Activated T-helper 1 cell treated with anti-CD3 and anti-CD28 coated beads, Interleukin-12 subunit alpha, Interleukin-12 subunit beta, Interleukin-2, Interleukin-4 antibody, amounts not matched to agents 30 ng/mL and 10 ng/mL and 1 ng/mL, durations not matched to agents 14 hours and 24 hours and 36 hours (primary cell): ENCODE measurements around the gene MAMLD1. TPM values are rescaled to one million over a fixed set of nuclear protein-coding genes. Genes with fewer than 3 reads are reported as not detected.

Experiments
- DNase-seq: peaks from one replicate; pipeline ENCODE4 v3.0.0; 2021; ENCODE audit warnings: low spot score
- H3K27ac Mint-ChIP-seq: one replicate; pipeline ENCODE4 v1.8.0; 2021; ENCODE audit warnings: mild to moderate bottlenecking, mixed read lengths
- H3K27me3 Mint-ChIP-seq: one replicate; pipeline ENCODE4 v1.8.0; 2022; ENCODE audit warnings: mild to moderate bottlenecking, moderate library complexity, mixed read lengths; ENCODE audit not compliant: insufficient read depth
- H3K36me3 Mint-ChIP-seq: one replicate; pipeline ENCODE4 v1.8.0; 2021; ENCODE audit warnings: low read depth, mixed read lengths
- H3K4me1 Mint-ChIP-seq: one replicate; pipeline ENCODE4 v1.8.0; 2021; ENCODE audit warnings: low read depth, mixed read lengths
- H3K4me3 Mint-ChIP-seq: one replicate; pipeline ENCODE4 v1.8.0; 2021; ENCODE audit warnings: mild to moderate bottlenecking, moderate library complexity, mixed read lengths
- H3K9me3 Mint-ChIP-seq: one replicate; pipeline ENCODE4 v1.8.0; 2021; ENCODE audit warnings: mixed read lengths
- intact Hi-C: fragments of 100-400 bp; cut with micrococcal nuclease; formaldehyde crosslinking; loops from one replicate; pipeline ENCODE4 v1.15.1; 2024
- total RNA-seq: library from RNA; stranded (reverse); gene quantifications from 2 replicates; pipeline ENCODE4 v1.2.3, GENCODE V29; 2022

The MAMLD1 gene
- total RNA-seq, 1 donor from 2014 or later, result 19.2 TPM

DNA sequence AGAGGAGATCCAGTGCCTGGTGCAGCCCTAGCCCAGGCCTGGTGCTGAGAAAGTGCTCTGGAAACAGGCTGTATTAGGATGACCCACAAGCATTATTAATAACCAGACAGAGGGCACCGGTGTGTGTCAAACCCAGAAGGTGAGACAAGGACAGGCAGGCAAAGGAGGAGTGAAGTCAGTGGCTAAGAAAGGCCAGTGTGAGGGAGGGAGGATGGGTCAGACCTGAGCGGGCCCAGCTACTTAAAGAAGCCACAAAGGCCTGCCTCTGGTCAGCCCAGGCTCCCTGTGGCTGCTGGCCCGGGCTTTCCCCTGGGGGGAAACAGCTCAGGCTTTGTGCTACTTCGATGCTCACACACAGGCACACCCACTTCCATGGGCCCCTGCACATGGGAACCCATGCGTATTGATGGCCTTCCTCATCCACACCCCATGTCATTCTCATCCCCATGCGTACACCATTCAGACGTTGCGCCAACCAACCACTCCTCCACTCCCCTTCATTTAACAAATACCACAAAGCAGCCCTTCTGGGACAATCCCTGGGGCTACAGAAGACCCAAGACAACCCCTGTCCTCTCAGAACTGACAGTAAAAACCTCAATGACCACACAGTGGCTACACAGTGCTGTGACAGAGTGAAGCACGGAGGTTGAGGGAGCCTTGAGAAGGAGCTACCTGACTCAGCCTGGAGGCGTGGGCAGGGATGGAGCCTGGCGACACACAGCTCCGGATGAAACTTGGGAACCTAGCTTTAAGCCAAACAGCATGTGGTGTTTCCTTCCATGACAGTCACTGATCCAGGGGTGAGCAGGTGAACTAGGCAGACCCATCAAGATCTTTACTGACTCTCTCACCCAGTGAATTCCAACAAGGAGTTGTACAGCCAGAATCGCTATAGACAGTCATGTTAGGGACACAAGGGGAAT, 180.4 kb downstream of the MAMLD1 start:
- no peak for DNase-seq
- Mint-ChIP-seq H3K36me3 (peaks cover 1% of the 10 kb centered on the region), H3K4me3 (no peak overlapping the region), H3K27ac (no peak overlapping the region), H3K27me3 (no peaks in the 10 kb centered on the region), H3K4me1 (peaks cover 26% of the 10 kb centered on the region), H3K9me3 (no peaks in the 10 kb centered on the region)
- intact Hi-C loops, result no loop called here

DNA sequence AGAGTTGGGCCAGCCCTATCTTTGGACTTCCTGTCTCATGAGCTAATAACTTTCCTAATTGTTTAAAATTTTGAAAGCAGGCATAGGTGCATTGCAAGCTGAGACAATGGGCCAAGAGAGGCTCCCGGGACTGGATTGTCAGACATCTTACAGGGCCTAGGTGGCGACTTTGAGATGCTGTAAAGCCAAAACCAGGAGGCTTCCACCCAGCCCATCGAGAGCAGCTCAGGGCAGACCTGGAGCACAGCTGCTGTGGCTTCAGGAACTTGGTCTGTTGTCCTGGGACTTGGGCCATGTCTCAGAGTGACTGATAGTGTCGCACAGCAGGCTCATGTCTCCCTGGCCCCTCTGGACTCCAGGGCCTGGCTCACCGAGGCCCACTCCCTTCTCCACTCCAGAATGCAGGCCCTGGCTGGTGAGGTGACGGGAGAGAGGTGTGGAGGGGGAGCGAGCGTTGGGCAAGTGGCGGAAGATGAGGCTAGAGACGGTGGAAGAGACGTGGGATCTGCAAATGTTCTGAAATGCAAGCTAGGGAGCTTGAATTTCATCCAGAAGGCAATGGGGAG, 181.2 kb downstream of the MAMLD1 start:
- no peak overlapping the region for H3K4me3 Mint-ChIP-seq
- H3K27ac Mint-ChIP-seq, result no peak overlapping the region
- H3K36me3 Mint-ChIP-seq, result peaks cover 1% of the 10 kb centered on the region
- H3K27me3 Mint-ChIP-seq, result no peaks in the 10 kb centered on the region
- peaks cover 26% of the 10 kb centered on the region for H3K4me1 Mint-ChIP-seq
- intact Hi-C loops, result no loop called here
- no peaks in the 10 kb centered on the region for H3K9me3 Mint-ChIP-seq
- DNase-seq, result no peak

DNA sequence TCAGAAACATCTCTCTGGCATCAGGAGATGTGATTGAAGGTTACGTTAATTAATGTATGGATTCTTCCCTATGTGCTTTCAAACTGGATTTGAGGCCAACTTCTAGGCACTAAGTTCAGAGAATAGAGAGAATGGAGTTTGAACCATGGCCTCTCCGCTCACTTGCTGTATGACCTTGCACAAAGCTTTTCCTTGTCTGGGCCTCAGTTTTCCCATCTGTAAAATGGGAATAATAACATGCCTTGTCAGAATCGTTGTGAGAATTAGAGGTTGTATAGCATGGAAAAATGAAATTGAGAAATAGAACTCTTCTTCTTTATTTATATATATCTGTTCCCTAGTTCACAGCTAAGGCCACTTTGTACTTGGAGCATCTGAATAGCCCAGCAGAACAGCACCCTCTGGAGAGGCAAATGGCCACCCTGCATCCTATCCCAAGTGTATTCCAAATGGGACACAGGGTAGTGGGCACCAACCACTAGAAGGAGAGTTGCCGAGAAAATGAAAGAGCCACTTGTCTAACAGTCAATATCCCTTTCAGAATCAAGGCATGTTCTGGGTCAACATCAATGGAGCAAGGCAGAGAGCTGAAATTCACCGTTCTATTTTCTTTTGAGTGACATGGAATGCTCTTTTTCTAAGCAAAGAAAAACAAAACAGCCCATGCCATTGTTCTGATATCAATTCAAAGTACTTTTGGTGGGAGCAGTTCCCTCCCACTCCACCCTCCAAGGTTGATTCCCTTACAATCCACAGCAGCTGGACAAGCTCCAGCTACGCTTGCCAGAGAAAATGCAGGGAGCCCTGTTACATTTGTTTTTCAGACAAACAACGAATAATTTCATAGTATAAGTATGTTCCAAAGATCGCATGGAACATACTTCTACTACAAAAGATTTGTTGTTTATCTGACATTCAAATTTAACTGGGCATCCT, 182.0 kb downstream of the MAMLD1 start:
- intact Hi-C loops, result loop anchor here (5.0 kb wide), 1 partner anchor 852 kb away; the partner anchor contains the start of gene VMA21
- peaks cover 26% of the 10 kb centered on the region for H3K4me1 Mint-ChIP-seq
- no peak overlapping the region for H3K4me3 Mint-ChIP-seq
- H3K9me3 Mint-ChIP-seq, result no peaks in the 10 kb centered on the region
- DNase-seq, result no peak
- H3K27me3 Mint-ChIP-seq, result no peaks in the 10 kb centered on the region
- H3K36me3 Mint-ChIP-seq, result peaks cover 1% of the 10 kb centered on the region
- H3K27ac Mint-ChIP-seq, result no peak overlapping the region

DNA sequence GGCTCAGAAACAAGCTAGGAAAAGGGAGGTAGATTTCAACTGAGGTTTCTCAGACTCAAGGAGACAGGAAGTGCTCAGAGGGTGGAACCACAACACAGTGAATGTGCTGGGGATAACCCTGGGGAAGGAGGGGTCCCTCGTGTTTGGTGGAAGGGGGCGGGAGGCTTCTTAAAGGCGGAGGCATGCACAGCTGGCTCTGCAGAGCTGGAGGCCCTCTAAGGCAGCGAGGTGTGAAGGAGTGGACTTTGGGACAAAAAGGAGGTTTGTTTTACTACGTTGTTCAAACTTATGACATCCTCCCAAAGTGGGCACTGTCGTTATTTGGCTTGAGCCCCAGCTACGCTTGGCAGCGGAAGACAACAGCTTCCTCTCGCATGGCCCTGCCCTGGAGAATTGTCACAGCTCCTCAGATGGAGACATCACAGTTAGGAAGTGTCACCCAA, 183.6 kb downstream of the MAMLD1 start:
- Mint-ChIP-seq H3K27me3 (no peaks in the 10 kb centered on the region), H3K4me3 (peak overlapping the region; percentile 66), H3K27ac (peak overlapping the region; percentile 76), H3K9me3 (no peaks in the 10 kb centered on the region), H3K4me1 (peaks cover 26% of the 10 kb centered on the region), H3K36me3 (peaks cover 1% of the 10 kb centered on the region)
- intact Hi-C loops, result loop anchor here (2.0 to 5.0 kb wide), 2 partner anchors 22 to 851 kb away; partner anchors contain the start of genes MTM1 and VMA21
- DNase-seq, result peak; percentile 31

DNA sequence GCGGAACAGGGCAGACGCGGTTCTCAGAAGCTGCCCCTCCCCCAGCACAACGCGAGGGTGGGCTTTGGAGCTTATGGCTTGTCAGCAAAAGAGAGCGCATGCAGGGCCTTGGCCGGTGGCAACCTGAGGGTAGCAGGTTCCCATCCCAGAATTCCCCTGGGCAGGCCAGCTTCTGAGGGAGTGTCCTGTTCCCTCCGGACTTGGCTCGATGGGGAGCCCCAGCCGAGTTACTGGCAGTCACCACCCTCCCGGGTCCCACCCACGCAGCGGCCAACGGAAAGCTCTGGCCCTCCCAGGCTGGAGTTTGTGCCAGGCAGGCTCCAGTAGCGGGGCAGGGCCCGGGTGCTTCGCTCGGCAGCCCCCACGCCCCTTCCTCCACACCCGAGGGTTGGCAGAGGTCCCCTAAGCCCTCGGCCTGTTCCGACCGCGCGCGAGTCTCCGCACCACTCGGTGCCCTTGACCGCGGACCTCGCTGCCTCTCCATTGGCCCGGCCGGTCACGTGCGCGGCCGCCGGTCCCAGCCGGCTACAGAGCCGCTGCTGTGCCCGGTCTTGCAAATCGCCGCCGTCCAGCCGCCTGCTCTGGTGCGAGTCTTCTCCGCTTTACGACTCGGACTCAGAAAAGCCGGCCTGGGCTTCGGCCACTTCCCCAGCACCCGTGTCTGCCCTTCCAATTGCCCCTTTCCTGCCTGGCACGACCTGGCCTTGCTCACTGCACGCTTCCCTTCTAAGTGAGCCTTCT, 184.4 kb downstream of the MAMLD1 start:
- intact Hi-C loops, result loop anchor here (2.0 to 5.0 kb wide), 2 partner anchors 21 to 850 kb away; partner anchors contain the start of genes MTM1 and VMA21
- peak overlapping the region; percentile 80 for H3K27ac Mint-ChIP-seq
- H3K4me3 Mint-ChIP-seq, result peak overlapping the region; percentile 30
- peaks cover 26% of the 10 kb centered on the region for H3K4me1 Mint-ChIP-seq
- no peaks in the 10 kb centered on the region for H3K27me3 Mint-ChIP-seq
- DNase-seq, result no peak
- peaks cover 1% of the 10 kb centered on the region for H3K36me3 Mint-ChIP-seq
- H3K9me3 Mint-ChIP-seq, result no peaks in the 10 kb centered on the region

DNA sequence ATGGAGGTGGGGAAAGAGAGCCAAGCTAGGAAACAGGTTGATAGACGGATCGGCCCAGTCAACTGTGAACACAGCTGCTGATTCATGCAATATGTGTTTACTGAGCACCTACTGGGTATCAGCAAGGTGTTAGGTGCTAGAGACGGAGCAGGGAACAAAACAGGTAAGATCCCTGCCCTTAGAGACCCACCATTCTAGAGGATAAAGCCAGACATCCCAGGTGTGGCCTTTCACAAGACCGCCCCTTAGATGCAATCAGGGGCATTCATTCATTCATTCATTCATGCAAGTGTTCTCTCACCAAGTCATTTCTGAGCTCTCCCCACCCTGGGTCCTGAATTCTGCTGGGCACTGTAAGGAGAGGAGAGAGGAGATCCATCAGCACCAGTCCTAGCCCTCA, 185.1 kb downstream of the MAMLD1 start:
- Mint-ChIP-seq H3K36me3 (peaks cover 1% of the 10 kb centered on the region), H3K4me1 (peaks cover 26% of the 10 kb centered on the region), H3K27ac (peak overlapping the region; percentile 80), H3K4me3 (peak overlapping the region; percentile 30), H3K9me3 (no peaks in the 10 kb centered on the region), H3K27me3 (no peaks in the 10 kb centered on the region)
- DNase-seq, result no peak
- intact Hi-C loops, result loop anchor here (5.0 kb wide), 1 partner anchor 849 kb away; the partner anchor contains the start of gene VMA21

DNA sequence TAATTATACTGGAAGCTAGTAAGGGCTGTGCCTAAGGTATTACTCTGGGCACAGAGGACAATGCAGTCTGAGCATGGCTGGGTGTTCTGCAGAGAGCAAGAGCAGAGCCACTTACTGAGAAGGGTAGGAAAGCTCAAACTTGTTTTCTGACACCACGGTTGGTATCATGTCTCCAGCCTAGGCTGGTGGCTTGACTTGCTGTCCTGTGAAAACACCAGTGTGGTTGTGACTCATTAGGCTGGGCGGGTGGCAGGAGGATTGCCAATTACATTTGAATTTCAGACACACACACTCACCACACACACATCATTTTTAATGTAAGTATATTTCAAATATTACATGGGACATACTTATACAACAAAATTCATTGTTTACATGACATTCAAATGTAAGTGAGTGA, 185.6 kb downstream of the MAMLD1 start:
- Mint-ChIP-seq H3K9me3 (no peaks in the 10 kb centered on the region), H3K27me3 (no peaks in the 10 kb centered on the region), H3K27ac (no peak overlapping the region), H3K4me3 (no peak overlapping the region), H3K4me1 (peaks cover 22% of the 10 kb centered on the region), H3K36me3 (peaks cover 1% of the 10 kb centered on the region)
- no peak for DNase-seq
- intact Hi-C loops, result loop anchor here (5.0 kb wide), 1 partner anchor 849 kb away; the partner anchor contains the start of gene VMA21

DNA sequence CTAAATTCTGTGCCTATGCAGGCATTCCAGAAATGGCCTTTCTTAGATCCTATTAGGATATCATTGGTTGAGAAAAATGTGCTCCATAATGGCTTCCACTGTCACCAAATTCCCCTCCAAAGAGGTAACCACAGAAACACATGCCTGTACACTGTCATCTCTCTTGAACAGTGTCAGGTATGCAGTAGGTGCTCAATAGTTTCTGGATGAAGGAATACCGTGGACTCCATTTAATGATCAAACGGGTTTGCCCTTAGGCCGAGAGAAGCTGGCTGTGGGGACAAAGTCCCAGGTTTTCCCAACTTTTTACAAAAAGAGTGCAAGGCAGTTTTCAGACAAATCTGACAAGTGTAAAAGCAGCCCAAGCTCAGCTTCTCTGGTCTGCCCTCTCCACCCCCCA, 188.8 kb downstream of the MAMLD1 start:
- Mint-ChIP-seq H3K36me3 (no peaks in the 10 kb centered on the region), H3K4me1 (peaks cover 9% of the 10 kb centered on the region), H3K9me3 (no peaks in the 10 kb centered on the region), H3K27ac (no peak overlapping the region), H3K4me3 (no peak overlapping the region), H3K27me3 (no peaks in the 10 kb centered on the region)
- intact Hi-C loops, result no loop called here
- no peak for DNase-seq

DNA sequence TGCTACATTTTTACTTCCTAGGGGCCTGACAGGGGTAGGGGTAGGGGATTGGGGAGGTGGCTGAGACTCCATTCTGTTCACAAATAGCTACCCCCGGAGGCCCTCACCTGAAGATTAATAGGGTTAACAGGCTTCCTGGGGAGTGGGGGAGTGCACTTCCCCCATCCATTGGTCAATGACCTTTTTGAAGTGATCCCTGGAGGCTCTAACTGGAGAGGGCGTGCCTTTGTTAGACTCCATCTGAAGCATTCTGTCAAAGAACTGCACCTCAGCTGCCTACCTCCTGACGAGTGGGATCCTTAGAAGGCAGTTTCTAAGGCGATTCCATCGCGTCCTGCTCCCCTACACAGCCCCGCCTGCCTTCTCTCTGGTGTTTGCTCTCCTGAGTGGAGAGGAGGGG, 195.3 kb downstream of the MAMLD1 start:
- H3K27ac Mint-ChIP-seq, result no peak overlapping the region
- H3K27me3 Mint-ChIP-seq, result peaks cover 1% of the 10 kb centered on the region
- no peaks in the 10 kb centered on the region for H3K4me1 Mint-ChIP-seq
- DNase-seq, result no peak
- intact Hi-C loops, result no loop called here
- H3K4me3 Mint-ChIP-seq, result no peak overlapping the region
- H3K9me3 Mint-ChIP-seq, result no peaks in the 10 kb centered on the region
- H3K36me3 Mint-ChIP-seq, result no peaks in the 10 kb centered on the region

Other genes with a start within 250 kb of the MAMLD1 start
- gene MTM1, start 205.3 kb downstream of the MAMLD1 start, total RNA-seq, result 24.1 and 24.3 TPM in 2 replicates